Small intestine (tissue), 7 donors: ENCODE results near the gene EML1. TPM values are rescaled to one million over a fixed set of nuclear protein-coding genes. Genes with fewer than 3 reads are reported as not detected.

Source experiments
- DNase-seq, 2 donors: peaks; one replicate each; pipeline versions ENCODE4 v3.0.0 to v3.0.0-alpha.2; 2013
- FAIRE-seq: peaks from 2 replicates; lab custom pipeline; 2012; peaks lifted over from hg19 to GRCh38; lab: Jason Lieb, UNC
- H3K27ac ChIP-seq, 3 donors: one replicate each; pipeline ENCODE4 v1.5.1; 2013; ENCODE audit warnings: low read length in 2 of 3, mild to moderate bottlenecking in 2 of 3, control low read depth in 1 of 3, inconsistent platforms in 1 of 3, low read depth in 1 of 3, moderate library complexity in 1 of 3
- H3K27me3 ChIP-seq, 3 donors: one replicate each; pipeline ENCODE4 v1.6.1; 2013; ENCODE audit warnings: low read length in 3 of 3, inconsistent platforms in 1 of 3; ENCODE audit not compliant: control insufficient read depth in 3 of 3, insufficient read depth in 3 of 3
- H3K36me3 ChIP-seq, 3 donors: one replicate each; pipeline ENCODE4 v1.6.1; 2013; ENCODE audit warnings: low read length in 3 of 3, inconsistent platforms in 1 of 3, low read depth in 1 of 3, mild to moderate bottlenecking in 1 of 3, moderate library complexity in 1 of 3; ENCODE audit not compliant: control insufficient read depth in 3 of 3, insufficient read depth in 2 of 3
- H3K4me1 ChIP-seq, 3 donors: one replicate each; pipeline ENCODE4 v1.6.1; 2013; ENCODE audit warnings: low read length in 2 of 3, inconsistent platforms in 1 of 3, low read depth in 1 of 3, mild to moderate bottlenecking in 1 of 3, moderate library complexity in 1 of 3; ENCODE audit not compliant: control insufficient read depth in 3 of 3, insufficient read depth in 2 of 3
- H3K4me3 ChIP-seq, 3 donors: one replicate each; pipeline ENCODE4 v1.5.1; 2013; ENCODE audit warnings: low read length in 3 of 3, control low read depth in 1 of 3, inconsistent platforms in 1 of 3, low read depth in 1 of 3, mild to moderate bottlenecking in 1 of 3, moderate library complexity in 1 of 3
- H3K9me3 ChIP-seq, 2 donors: one replicate each; pipeline ENCODE4 v1.6.1; 2013; ENCODE audit warnings: low read depth in 1 of 2, low read length in 1 of 2; ENCODE audit not compliant: control insufficient read depth in 2 of 2, insufficient read depth in 1 of 2
- WGBS, 3 donors: extraction: QIAGEN DNeasy Blood & Tissue Kit; methylation state at CpG; one replicate each; pipeline ENCODE4 v1.1.7; 2013; 5-methylcytosine and 5-hydroxymethylcytosine counted together
- polyA plus RNA-seq, 4 donors: library from polyadenylated mRNA; stranded (reverse) in 3 of 4; unstranded in 1 of 4; fragments of 200-250 nt in 3 of 4; fragments of 120-200 nt in 1 of 4; gene quantifications; one replicate each; pipeline versions ENCODE4 v1.2.1 to v1.2.3, GENCODE V29; 2013
- donor health status: healthy with polysubstance abuse.
- donor health status: control.
- donor health status: control.
- donor health status: Bipolar disorder and iron deficiency.
- donor health status: healthy.

EML1 gene
- polyA plus RNA-seq, 4 donors: 0.22 to 20.7 (median 5.8) TPM

DNA sequence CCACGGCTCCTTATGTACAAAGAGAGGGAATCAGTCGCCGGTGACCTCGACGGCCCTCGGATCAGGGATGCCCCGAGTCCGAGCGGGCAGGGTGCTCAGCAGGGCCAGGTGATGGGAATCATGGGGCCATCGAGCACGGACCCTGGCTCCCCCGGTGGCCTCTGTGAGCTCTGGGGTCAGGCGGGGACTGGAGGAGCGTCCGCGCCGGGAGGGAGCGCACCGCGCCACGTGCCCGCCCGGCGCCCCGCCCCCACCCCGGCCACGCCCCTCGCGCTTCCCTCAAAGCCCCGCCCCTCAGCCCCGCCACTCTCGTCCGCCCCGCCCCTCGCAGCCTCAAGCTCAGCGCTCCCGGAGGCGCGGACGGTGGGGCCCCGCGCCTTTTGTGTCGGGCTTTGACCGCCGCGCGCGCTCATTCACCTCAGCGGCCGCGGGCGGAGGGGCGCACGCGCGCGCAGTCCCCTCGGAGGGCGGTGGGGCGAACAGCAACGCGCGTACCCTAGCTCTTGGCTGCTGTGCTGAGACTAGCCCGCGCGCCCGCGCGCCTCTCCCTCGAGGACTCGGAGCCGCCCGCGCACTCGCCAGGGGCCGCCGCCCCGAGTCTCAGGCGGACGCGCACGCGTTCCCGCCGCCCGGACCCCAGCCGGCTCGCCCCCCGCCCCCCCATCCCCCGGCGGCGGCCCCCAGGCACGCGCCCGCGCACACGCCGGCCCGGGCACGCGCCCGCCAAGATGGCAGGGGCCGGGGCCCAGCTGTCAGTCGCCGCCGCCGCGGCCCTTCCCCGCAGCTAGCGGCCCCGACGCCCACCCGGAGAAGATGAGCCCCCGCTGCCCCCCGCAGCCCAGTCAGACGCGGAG is 178.1 kb downstream of the EML1 start:
- H3K9me3 ChIP-seq: peaks cover 0 to 25% of the 10 kb centered on the region in 2 donors
- WGBS, 3 donors: 2 to 10% (median 6%) methylated on average over 48 to 117 of the region's 117 CpGs
- H3K27ac ChIP-seq: peak overlapping the region in 1 of 3 donors; percentile 71
- H3K4me1 ChIP-seq: peaks cover 0 to 3% (median 0%) of the 10 kb centered on the region in 3 donors
- H3K36me3 ChIP-seq: no peaks in the 10 kb centered on the region
- peak overlapping the region; percentile 66 to 90 (median 80) for H3K4me3 ChIP-seq
- DNase-seq (peak; percentile 79 to 92), FAIRE-seq (no peak)
- peaks cover 0 to 7% (median 0%) of the 10 kb centered on the region in 3 donors for H3K27me3 ChIP-seq

DNA sequence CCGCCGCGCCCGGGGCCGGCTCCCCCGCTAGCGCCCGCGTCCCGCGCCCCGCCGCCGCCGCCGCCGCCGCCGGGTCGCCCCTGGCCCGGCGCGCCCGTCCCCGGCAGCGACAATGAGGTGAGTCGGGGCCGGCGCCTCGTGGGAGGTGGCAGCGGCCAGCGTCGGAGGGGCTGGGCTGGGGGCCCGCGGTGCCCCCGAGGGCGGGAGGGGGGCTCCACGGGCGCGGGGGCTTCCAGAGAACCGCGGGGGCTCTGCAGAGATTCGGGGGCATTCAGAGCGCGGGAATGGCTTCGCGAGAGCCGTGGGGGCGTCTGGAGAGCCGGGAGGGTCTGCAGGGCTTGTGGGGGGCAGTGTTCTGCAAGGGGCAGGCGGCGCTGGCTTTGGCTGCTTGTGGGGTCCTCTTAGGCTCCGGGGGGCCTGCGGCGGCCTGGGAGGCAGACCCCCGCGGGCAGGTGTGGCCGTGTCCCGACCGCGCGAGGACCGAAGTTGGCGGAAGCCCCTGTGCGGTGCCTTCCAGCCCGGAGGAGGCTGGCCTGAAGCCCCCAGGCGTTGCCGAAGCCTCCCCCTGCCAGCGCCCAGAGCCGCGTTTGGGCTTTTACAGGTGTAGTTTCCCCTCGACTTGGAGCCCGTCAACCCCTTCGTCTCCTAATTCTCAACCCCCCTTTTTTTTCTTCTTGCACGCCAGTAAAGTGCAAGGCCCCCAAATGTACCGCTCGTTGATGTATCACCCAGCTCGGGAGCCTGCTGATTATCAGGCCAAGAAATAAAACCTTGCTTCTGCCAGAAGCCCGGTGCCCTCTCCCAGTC is 178.9 kb downstream of the EML1 start:
- 0 to 1% (median 1%) methylated on average over 44 to 79 of the region's 79 CpGs for WGBS, 3 donors

DNA sequence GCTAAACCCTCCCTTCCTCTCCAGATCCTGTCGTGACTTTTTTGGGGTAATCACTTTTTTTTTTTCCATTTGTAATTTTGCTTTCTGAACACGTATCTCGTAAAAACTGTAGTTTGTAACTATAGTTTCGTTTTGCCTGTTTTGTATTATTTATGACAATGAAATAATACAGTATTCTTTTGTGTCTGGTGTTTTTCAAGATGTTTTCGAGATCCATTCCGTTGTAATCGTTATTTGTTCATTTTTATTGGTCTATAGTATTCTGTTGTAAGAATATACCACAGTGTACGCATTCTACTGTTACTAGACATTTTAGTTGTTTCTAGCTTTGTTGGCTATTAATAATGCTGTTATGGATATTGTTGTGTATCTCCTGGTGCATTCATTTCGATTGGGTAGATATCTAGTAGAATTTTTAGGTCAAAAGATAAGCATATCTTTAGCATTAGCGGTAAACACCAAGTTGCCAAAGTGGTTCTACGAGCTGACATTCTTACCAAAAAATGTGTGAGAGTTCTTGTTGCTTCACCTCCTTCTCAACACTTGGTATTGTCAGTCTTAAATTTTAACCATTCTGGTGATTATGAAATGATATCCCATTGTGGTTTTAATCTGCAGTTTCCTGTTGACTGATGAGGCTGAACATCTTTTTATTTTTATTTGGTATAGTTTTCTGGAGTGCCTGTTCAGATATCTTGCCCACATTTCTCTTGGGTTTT is 179.7 kb downstream of the EML1 start:
- Histone ChIP-seq H3K27me3 (peaks cover 0 to 7% (median 0%) of the 10 kb centered on the region in 3 donors), H3K27ac (no peak overlapping the region), H3K4me1 (peaks cover 0 to 3% (median 0%) of the 10 kb centered on the region in 3 donors), H3K4me3 (peak overlapping the region; percentile 66 to 90 (median 80)), H3K36me3 (no peaks in the 10 kb centered on the region), H3K9me3 (peaks cover 0 to 28% of the 10 kb centered on the region in 2 donors)
- DNase-seq (no peak), FAIRE-seq (no peak)
- 27 to 41% (median 36%) methylated on average over 11 of the region's 11 CpGs for WGBS, 3 donors

More for the DNA sequence above, 178.9 kb downstream of the EML1 start:
- DNase-seq: peak in 1 of 2 donors; percentile 41
- Histone ChIP-seq H3K4me1 (peaks cover 0 to 3% (median 0%) of the 10 kb centered on the region in 3 donors), H3K4me3 (peak overlapping the region; percentile 66 to 90 (median 80)), H3K9me3 (peaks cover 0 to 28% of the 10 kb centered on the region in 2 donors), H3K27me3 (peaks cover 0 to 7% (median 0%) of the 10 kb centered on the region in 3 donors), H3K27ac (peak overlapping the region in 1 of 3 donors; percentile 28), H3K36me3 (no peaks in the 10 kb centered on the region)
- FAIRE-seq: no peak

DNA sequence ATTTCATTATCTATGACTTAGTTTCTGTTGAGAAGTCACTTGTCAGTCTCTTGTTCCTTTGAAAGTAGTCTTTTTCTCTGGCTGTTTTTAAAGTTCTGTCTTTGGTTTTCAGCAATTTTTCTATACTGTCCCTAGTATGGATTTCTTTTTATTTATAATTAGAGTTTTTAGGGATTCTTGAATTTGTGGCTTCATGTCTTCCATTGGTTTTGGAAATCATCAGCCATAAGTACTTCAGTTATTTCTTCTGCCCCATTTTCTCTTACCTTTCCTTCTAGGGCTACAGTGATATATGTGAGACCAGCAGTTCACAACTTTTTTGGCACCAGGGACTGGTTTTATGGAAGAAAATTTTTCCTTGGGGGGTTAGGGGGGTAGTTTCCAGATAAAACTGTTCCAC is 182.0 kb downstream of the EML1 start:
- H3K27me3 ChIP-seq: peaks cover 0 to 4% (median 0%) of the 10 kb centered on the region in 3 donors
- H3K36me3 ChIP-seq: no peaks in the 10 kb centered on the region
- H3K27ac ChIP-seq: no peak overlapping the region
- DNase-seq (no peak), FAIRE-seq (no peak)
- H3K4me3 ChIP-seq: no peak overlapping the region
- H3K9me3 ChIP-seq: peaks cover 0 to 28% of the 10 kb centered on the region in 2 donors
- peaks cover 0 to 3% (median 0%) of the 10 kb centered on the region in 3 donors for H3K4me1 ChIP-seq

- Histone ChIP-seq H3K4me1 (peaks cover 0 to under 1% (median 0%) of the 10 kb centered on the region in 3 donors), H3K36me3 (no peaks in the 10 kb centered on the region), H3K4me3 (no peak overlapping the region), H3K27ac (no peak overlapping the region), H3K9me3 (peaks cover 0 to 22% of the 10 kb centered on the region in 2 donors), H3K27me3 (peaks cover 0 to under 1% (median 0%) of the 10 kb centered on the region in 3 donors)
- DNase-seq (no peak), FAIRE-seq (no peak)
- WGBS, 3 donors: 85 to 95% (median 87%) methylated on average over 1 of the region's 1 CpG
Measured at GRCh38 chr14:99976021-99976420, 182.8 kb downstream of the EML1 start.

GRCh38 chr14:99976681-99977080 is 183.5 kb downstream of the EML1 start:
- H3K27me3 ChIP-seq: no peaks in the 10 kb centered on the region
- FAIRE-seq: no peak

GRCh38 chr14:99980299-99980698 is 187.1 kb downstream of the EML1 start:
- DNase-seq (no peak), FAIRE-seq (no peak)
- Histone ChIP-seq H3K4me3 (no peak overlapping the region), H3K4me1 (peaks cover 0 to 15% (median 0%) of the 10 kb centered on the region in 3 donors), H3K9me3 (peaks cover 0 to 12% of the 10 kb centered on the region in 2 donors), H3K36me3 (no peaks in the 10 kb centered on the region), H3K27ac (no peak overlapping the region), H3K27me3 (no peaks in the 10 kb centered on the region)
- WGBS, 3 donors: 32 to 73% (median 52%) methylated on average over 7 of the region's 7 CpGs

More at GRCh38 chr14:99976681-99977080, 183.5 kb downstream of the EML1 start:
- WGBS, 3 donors: 85 to 91% (median 88%) methylated on average over 3 of the region's 3 CpGs
- peaks cover 0 to 22% of the 10 kb centered on the region in 2 donors for H3K9me3 ChIP-seq
- no peaks in the 10 kb centered on the region for H3K4me1 ChIP-seq
- no peaks in the 10 kb centered on the region for H3K36me3 ChIP-seq
- no peak overlapping the region for H3K4me3 ChIP-seq
- H3K27ac ChIP-seq: no peak overlapping the region
- no peak for DNase-seq
